Lower lobe of right lung (tissue), 2 donors: ENCODE measurements around the gene TSFM. TPM values are rescaled to one million over a fixed set of nuclear protein-coding genes. Genes with fewer than 3 reads are reported as not detected.

Experiments used
- ATAC-seq, 2 donors: fragments of 200-7000 bp; cut with Tn5 transposase; one replicate each; pipeline ENCODE4 v1.9.1; 2020 to 2022; ENCODE audit warnings: mild to moderate bottlenecking in 2 of 2, moderate library complexity in 2 of 2
- DNase-seq: peaks from one replicate; pipeline ENCODE4 v3.0.0-alpha.2; 2020
- H3K27ac ChIP-seq: fragments of 200-600 bp; one replicate; pipeline ENCODE4 v1.8.0; 2022
- H3K27me3 ChIP-seq: fragments of 200-600 bp; one replicate; pipeline ENCODE4 v1.8.0; 2022; ENCODE audit warnings: low read depth
- H3K36me3 ChIP-seq: fragments of 200-600 bp; one replicate; pipeline ENCODE4 v1.8.0; 2022; ENCODE audit warnings: mild to moderate bottlenecking
- H3K4me1 ChIP-seq: fragments of 200-600 bp; one replicate; pipeline ENCODE4 v1.8.0; 2022
- H3K4me3 ChIP-seq: fragments of 200-600 bp; one replicate; pipeline ENCODE4 v1.8.0; 2022; ENCODE audit warnings: mild to moderate bottlenecking
- H3K9me3 ChIP-seq: fragments of 200-600 bp; one replicate; pipeline ENCODE4 v1.8.0; 2022
- CTCF ChIP-seq: fragments of 200-600 bp; IDR thresholded peaks from one replicate; pipeline ENCODE4 v1.8.0; 2022; ENCODE audit warnings: antibody characterized with exemption, mild to moderate bottlenecking
- intact Hi-C: fragments of 100-400 bp; cut with DNase I; formaldehyde crosslinking; loops from one replicate; pipeline ENCODE4 v1.11.0; 2022
- total RNA-seq: library from RNA; stranded (reverse); fragmentation: NEBNext Ultra II Directional; extraction: Animal tissue kit (Norgen Biotek cat#: 25700); gene quantifications from one replicate; pipeline ENCODE4 v1.2.1, GENCODE V29; 2021
- donor health status: DM: no; HTN: yes; CAD: no; lungs with severe emphysema.

The TSFM gene
- total RNA-seq, 1 donor from 2014 or later: 22.6 TPM

- H3K9me3 ChIP-seq: no peaks in the 10 kb centered on the region
- intact Hi-C loops: loop anchor here (10.0 kb wide), 1 partner anchor 61 kb away; no protein-coding TSS in a partner anchor
- ATAC-seq: no peak
- no peak overlapping the region for H3K4me3 ChIP-seq
- H3K36me3 ChIP-seq: peaks cover 28% of the 10 kb centered on the region
- TF ChIP-seq CTCF: no peak
- DNase-seq: no peak
- H3K27me3 ChIP-seq: no peaks in the 10 kb centered on the region
- peaks cover 100% of the 10 kb centered on the region for H3K4me1 ChIP-seq
- peak overlapping the region; percentile 12 for H3K27ac ChIP-seq
Observed at GRCh38 chr12:57833672-57834071, 51.1 kb downstream of the TSFM start.

GRCh38 chr12:57834086-57834876 is 51.7 kb downstream of the TSFM start:
- no peak for TF ChIP-seq CTCF
- Histone ChIP-seq H3K27ac (peak overlapping the region; percentile 67), H3K36me3 (peaks cover 21% of the 10 kb centered on the region), H3K4me1 (peaks cover 100% of the 10 kb centered on the region), H3K9me3 (no peaks in the 10 kb centered on the region), H3K27me3 (no peaks in the 10 kb centered on the region), H3K4me3 (no peak overlapping the region)
- DNase-seq: no peak
- intact Hi-C loops: loop anchor here (10.0 kb wide), 1 partner anchor 61 kb away; no protein-coding TSS in a partner anchor
- ATAC-seq: no peak

GRCh38 chr12:57835366-57836288 is 53.0 kb downstream of the TSFM start:
- Histone ChIP-seq H3K27ac (peak overlapping the region; percentile 67), H3K27me3 (no peaks in the 10 kb centered on the region), H3K9me3 (no peaks in the 10 kb centered on the region), H3K36me3 (peaks cover 11% of the 10 kb centered on the region), H3K4me1 (peaks cover 100% of the 10 kb centered on the region), H3K4me3 (peak overlapping the region; percentile 41)
- DNase-seq (no peak), ATAC-seq (no peak)
- intact Hi-C loops: loop anchor here (10.0 kb wide), 1 partner anchor 59 kb away; no protein-coding TSS in a partner anchor
- TF ChIP-seq CTCF: no peak

- Histone ChIP-seq H3K27ac (peak overlapping the region; percentile 67), H3K36me3 (peaks cover 10% of the 10 kb centered on the region), H3K4me3 (peak overlapping the region; percentile 41), H3K4me1 (peaks cover 100% of the 10 kb centered on the region), H3K9me3 (no peaks in the 10 kb centered on the region), H3K27me3 (no peaks in the 10 kb centered on the region)
- DNase-seq (no peak), ATAC-seq (peak; percentile 34 to 59)
- TF ChIP-seq CTCF: no peak
- intact Hi-C loops: loop anchor here (10.0 kb wide), 1 partner anchor 58 kb away; no protein-coding TSS in a partner anchor
Observed at GRCh38 chr12:57836442-57837375, 54.1 kb downstream of the TSFM start.
